Neuronal stem cell (in vitro differentiated cells): ENCODE data around the gene PEX14.

Experiments used
- DNase-seq: peaks from one replicate; pipeline ENCODE4 v3.0.0-alpha.2; 2013; ENCODE audit warnings: low spot score
- H2AFZ ChIP-seq: one replicate; pipeline ENCODE4 v1.6.1; 2013; ENCODE audit warnings: mild to moderate bottlenecking, low read length, inconsistent platforms
- H2AK5ac ChIP-seq: 2 replicates; pipeline ENCODE4 v1.6.1; 2013; ENCODE audit warnings: low read depth, mild to moderate bottlenecking, inconsistent platforms, low read length, moderate library complexity, mixed read lengths
- H2BK120ac ChIP-seq: 2 replicates; pipeline ENCODE4 v1.6.1; 2013; ENCODE audit warnings: low read depth, mild to moderate bottlenecking, inconsistent platforms, low read length, moderate library complexity, mixed read lengths
- H2BK12ac ChIP-seq: one replicate; pipeline ENCODE4 v1.6.1; 2013; ENCODE audit warnings: low read length, inconsistent platforms
- H2BK15ac ChIP-seq: 2 replicates; pipeline ENCODE4 v1.6.1; 2013; ENCODE audit warnings: mild to moderate bottlenecking, low read length, inconsistent platforms, mixed read lengths
- H2BK5ac ChIP-seq: one replicate; pipeline ENCODE4 v1.6.1; 2013; ENCODE audit warnings: inconsistent platforms, mild to moderate bottlenecking, low read length, moderate library complexity
- H3K14ac ChIP-seq: one replicate; pipeline ENCODE4 v1.6.1; 2013; ENCODE audit warnings: low read length, inconsistent platforms
- H3K18ac ChIP-seq: 2 replicates; pipeline ENCODE4 v1.6.1; 2013; ENCODE audit warnings: low read length, inconsistent platforms
- H3K23ac ChIP-seq: 2 replicates; pipeline ENCODE4 v1.6.1; 2013; ENCODE audit warnings: low read depth, mild to moderate bottlenecking, mixed read lengths, low read length, inconsistent platforms; ENCODE audit not compliant: poor library complexity
- H3K27ac ChIP-seq: replicated peaks from 3 replicates; pipeline ENCODE4 v1.5.1; 2013; ENCODE audit warnings: low read length, inconsistent platforms
- H3K27me3 ChIP-seq, 3 experiments: 2 replicates each; pipeline ENCODE4 v1.6.1; 2013; ENCODE audit warnings: low read length in 3 of 3, mild to moderate bottlenecking in 2 of 3, inconsistent platforms in 1 of 3, low read depth in 1 of 3, mixed read lengths in 1 of 3, moderate library complexity in 1 of 3; ENCODE audit not compliant: control insufficient read depth in 3 of 3, insufficient read depth in 3 of 3
- H3K36me3 ChIP-seq, 2 donors: replicated peaks in 1 of 2; 2 replicates each; pipeline ENCODE4 v1.6.1; 2013; ENCODE audit warnings: low read length in 2 of 2; ENCODE audit not compliant: control insufficient read depth in 2 of 2, insufficient read depth in 2 of 2
- H3K4ac ChIP-seq: 2 replicates; pipeline ENCODE4 v1.6.1; 2013; ENCODE audit warnings: inconsistent platforms, mild to moderate bottlenecking, low read length, moderate library complexity
- H3K4me1 ChIP-seq, 2 donors: 1 replicate in 1 of 2; 2 replicates in 1 of 2; pipeline ENCODE4 v1.6.1; 2013; ENCODE audit warnings: low read length in 2 of 2, low read depth in 1 of 2; ENCODE audit not compliant: control insufficient read depth in 2 of 2, insufficient read depth in 1 of 2
- H3K4me2 ChIP-seq: one replicate; pipeline ENCODE4 v1.6.1; 2013; ENCODE audit warnings: mild to moderate bottlenecking, low read length, inconsistent platforms; ENCODE audit not compliant: insufficient read depth, poor library complexity, severe bottlenecking
- H3K4me3 ChIP-seq, 2 donors: 2 replicates each; pipeline ENCODE4 v1.5.1; 2013; ENCODE audit warnings: low read length in 2 of 2, mild to moderate bottlenecking in 2 of 2, inconsistent platforms in 1 of 2, moderate library complexity in 1 of 2
- H3K79me1 ChIP-seq: one replicate; pipeline ENCODE4 v1.6.1; 2013; ENCODE audit warnings: low read depth, mild to moderate bottlenecking, inconsistent platforms, low read length, moderate library complexity
- H3K9ac ChIP-seq: one replicate; pipeline ENCODE4 v1.6.1; 2013; ENCODE audit warnings: mild to moderate bottlenecking, low read depth, low read length, inconsistent platforms; ENCODE audit not compliant: poor library complexity
- H3K9me3 ChIP-seq, 2 donors: replicated peaks in 1 of 2; 2 replicates each; pipeline versions ENCODE3 to v1.6.1; 2013; ENCODE audit warnings: low read length in 2 of 2, mild to moderate bottlenecking in 2 of 2, inconsistent platforms in 1 of 2, low read depth in 1 of 2, mixed read lengths in 1 of 2, moderate library complexity in 1 of 2; ENCODE audit not compliant: control insufficient read depth in 2 of 2, insufficient read depth in 1 of 2
- H4K8ac ChIP-seq: one replicate; pipeline ENCODE4 v1.6.1; 2013; ENCODE audit warnings: low read depth, mild to moderate bottlenecking, inconsistent platforms, low read length, moderate library complexity
- H4K91ac ChIP-seq: one replicate; pipeline ENCODE4 v1.6.1; 2013; ENCODE audit warnings: low read length, low read depth, mild to moderate bottlenecking, inconsistent platforms; ENCODE audit not compliant: poor library complexity
- WGBS, 2 donors: extraction: QIAGEN DNeasy Blood & Tissue Kit; methylation state at CpG; one replicate each; pipeline ENCODE4 v1.1.7; 2013; ENCODE audit warnings: missing lambda C conversion rate in 2 of 2, mixed read lengths in 1 of 2; ENCODE audit not compliant: insufficient read length in 2 of 2, insufficient replicate concordance in 1 of 2; ENCODE audit errors: extremely low coverage in 2 of 2; 5-methylcytosine and 5-hydroxymethylcytosine counted together

PEX14 gene

GRCh38 chr1:10549904-10550664 lies 75.3 kb downstream of the PEX14 start:
- H3K36me3 ChIP-seq: no peaks in the 10 kb centered on the region
- H2AFZ ChIP-seq: no peak overlapping the region
- no peak overlapping the region for H2BK15ac ChIP-seq
- no peak overlapping the region for H2BK5ac ChIP-seq
- H3K23ac ChIP-seq: no peak overlapping the region
- no peak overlapping the region for H4K91ac ChIP-seq
- H2AK5ac ChIP-seq: no peak overlapping the region
- no peak for DNase-seq
- H3K4me3 ChIP-seq: no peak overlapping the region
- no peak overlapping the region for H4K8ac ChIP-seq
- no peak overlapping the region for H3K4me2 ChIP-seq
- no peak overlapping the region for H2BK120ac ChIP-seq
- H3K9me3 ChIP-seq: no peaks in the 10 kb centered on the region
- H3K4ac ChIP-seq: no peak overlapping the region
- no peak overlapping the region for H3K14ac ChIP-seq
- WGBS, 2 donors: no CpG with 5 or more reads among the region's 2 CpGs
- no peak overlapping the region for H2BK12ac ChIP-seq
- no peak overlapping the region for H3K9ac ChIP-seq
- no peak overlapping the region for H3K27ac ChIP-seq
- H3K4me1 ChIP-seq: peaks cover 12 to 19% of the 10 kb centered on the region in 2 donors
- no peaks in the 10 kb centered on the region for H3K79me1 ChIP-seq
- no peaks in the 10 kb centered on the region for H3K27me3 ChIP-seq
- no peak overlapping the region for H3K18ac ChIP-seq

GRCh38 chr1:10553118-10553517 lies 78.4 kb downstream of the PEX14 start:
- no peak overlapping the region for H3K23ac ChIP-seq
- no peak overlapping the region for H2AFZ ChIP-seq
- no peak for DNase-seq
- WGBS, 2 donors: no CpG with 5 or more reads among the region's 10 CpGs
- H4K8ac ChIP-seq: no peak overlapping the region
- no peak overlapping the region for H3K9ac ChIP-seq
- H2BK120ac ChIP-seq: no peak overlapping the region
- H3K79me1 ChIP-seq: no peaks in the 10 kb centered on the region
- H3K4me2 ChIP-seq: no peak overlapping the region
- H3K4me1 ChIP-seq: peaks cover 21 to 31% of the 10 kb centered on the region in 2 donors
- no peak overlapping the region for H2BK12ac ChIP-seq
- H3K18ac ChIP-seq: peak overlapping the region; percentile 39
- no peak overlapping the region for H3K4me3 ChIP-seq
- no peak overlapping the region for H4K91ac ChIP-seq
- H3K4ac ChIP-seq: no peak overlapping the region
- H2BK15ac ChIP-seq: no peak overlapping the region
- no peaks in the 10 kb centered on the region for H3K27me3 ChIP-seq
- H3K36me3 ChIP-seq: no peaks in the 10 kb centered on the region
- no peak overlapping the region for H3K27ac ChIP-seq
- no peak overlapping the region for H2BK5ac ChIP-seq
- no peak overlapping the region for H3K14ac ChIP-seq
- no peaks in the 10 kb centered on the region for H3K9me3 ChIP-seq
- no peak overlapping the region for H2AK5ac ChIP-seq

GRCh38 chr1:10555635-10556429 lies 81.1 kb downstream of the PEX14 start:
- no peak overlapping the region for H3K23ac ChIP-seq
- peak overlapping the region; percentile 5 for H3K4ac ChIP-seq
- H3K27me3 ChIP-seq: no peaks in the 10 kb centered on the region
- no peak overlapping the region for H3K14ac ChIP-seq
- H3K4me2 ChIP-seq: no peak overlapping the region
- DNase-seq: no peak
- no peak overlapping the region for H2BK12ac ChIP-seq
- peak overlapping the region; percentile 95 for H4K8ac ChIP-seq
- H4K91ac ChIP-seq: no peak overlapping the region
- peak overlapping the region; percentile 51 for H2BK15ac ChIP-seq
- peak overlapping the region; percentile 29 for H2AK5ac ChIP-seq
- no CpG with 5 or more reads among the region's 20 CpGs for WGBS, 2 donors
- H3K27ac ChIP-seq: peak overlapping the region; percentile 45
- H3K4me3 ChIP-seq: no peak overlapping the region
- peak overlapping the region; percentile 65 for H3K9ac ChIP-seq
- H3K36me3 ChIP-seq: no peaks in the 10 kb centered on the region
- H3K18ac ChIP-seq: peak overlapping the region; percentile 79
- no peaks in the 10 kb centered on the region for H3K79me1 ChIP-seq
- H3K9me3 ChIP-seq: no peaks in the 10 kb centered on the region
- peak overlapping the region; percentile 56 for H2BK5ac ChIP-seq
- peak overlapping the region; percentile 11 for H2AFZ ChIP-seq
- no peak overlapping the region for H2BK120ac ChIP-seq
- H3K4me1 ChIP-seq: peaks cover 25% of the 10 kb centered on the region in 2 donors

GRCh38 chr1:10556430-10557005 lies 81.8 kb downstream of the PEX14 start:
- H4K91ac ChIP-seq: no peak overlapping the region
- H2BK5ac ChIP-seq: no peak overlapping the region
- no peak overlapping the region for H2AK5ac ChIP-seq
- no CpG with 5 or more reads among the region's 9 CpGs for WGBS, 2 donors
- no peak for DNase-seq
- H2AFZ ChIP-seq: peak overlapping the region; percentile 11
- no peak overlapping the region for H3K4me2 ChIP-seq
- H3K14ac ChIP-seq: no peak overlapping the region
- H3K36me3 ChIP-seq: no peaks in the 10 kb centered on the region
- H4K8ac ChIP-seq: no peak overlapping the region
- H3K27ac ChIP-seq: peak overlapping the region; percentile 45
- H3K79me1 ChIP-seq: no peaks in the 10 kb centered on the region
- no peak overlapping the region for H2BK15ac ChIP-seq
- H3K4me1 ChIP-seq: peaks cover 21 to 24% of the 10 kb centered on the region in 2 donors
- no peak overlapping the region for H3K4ac ChIP-seq
- no peaks in the 10 kb centered on the region for H3K27me3 ChIP-seq
- H3K23ac ChIP-seq: no peak overlapping the region
- H2BK120ac ChIP-seq: no peak overlapping the region
- H3K18ac ChIP-seq: no peak overlapping the region
- H3K9ac ChIP-seq: no peak overlapping the region
- no peaks in the 10 kb centered on the region for H3K9me3 ChIP-seq
- no peak overlapping the region for H2BK12ac ChIP-seq
- H3K4me3 ChIP-seq: no peak overlapping the region
